Measurements from ENCODE around the gene CNTN4. TPM values are rescaled to one million over a fixed set of nuclear protein-coding genes. Genes with fewer than 3 reads are reported as not detected.

CNTN4 gene
- total RNA-seq, 1 experiment from 2014 or later = 5.7 TPM

DNA sequence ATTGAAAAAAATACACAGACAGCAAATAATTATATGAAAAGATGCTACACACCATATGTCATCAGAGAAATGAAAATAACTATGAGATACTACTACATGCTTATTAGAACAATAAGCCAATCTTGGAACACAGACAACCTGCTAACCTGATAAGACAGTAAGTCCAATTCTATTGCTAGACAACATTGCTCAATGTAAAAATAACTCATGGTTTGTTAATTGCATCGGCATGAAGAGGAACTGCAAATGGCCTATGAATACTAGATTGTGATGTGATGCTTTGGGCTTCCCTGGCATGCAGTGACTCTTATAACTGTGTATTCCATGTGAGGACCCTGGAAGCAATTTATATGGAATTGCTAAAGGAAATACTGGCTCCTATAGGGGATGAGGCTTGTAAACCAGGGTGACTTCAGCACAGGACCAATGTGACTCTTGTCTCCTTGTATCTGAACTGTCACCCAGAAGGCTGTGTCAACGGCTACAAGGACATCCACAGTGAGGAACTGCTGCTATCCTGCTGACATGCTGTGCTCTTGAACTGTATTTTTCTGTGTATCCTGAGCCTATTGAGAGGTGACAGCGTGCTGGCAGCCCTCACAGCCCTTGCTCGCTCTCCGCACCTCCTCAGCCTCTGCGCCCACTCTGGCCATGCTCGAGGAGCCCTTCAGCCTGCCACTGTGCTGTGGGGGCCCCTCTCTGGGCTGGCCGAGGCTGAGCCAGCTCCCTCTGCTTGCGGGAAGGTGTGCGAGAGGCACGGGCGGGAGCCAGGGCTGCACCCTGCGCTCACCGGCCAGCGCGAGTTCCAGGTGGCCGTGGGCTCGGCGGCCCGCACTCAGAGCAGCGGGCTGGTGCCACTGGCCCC, 385.7 kb downstream of the CNTN4 start:
- POLR2A ChIA-PET (ENCODE audit: low non-redundant PET) = no interaction called here
- intact Hi-C loops (cut with micrococcal nuclease; ENCODE audit: unreplicated experiment) = no loop called here
- Histone ChIP-seq H3K36me3 (ENCODE audit: insufficient read depth, low read length, poor library complexity, severe bottlenecking) (no peaks in the 10 kb centered on the region), H3K27ac (ENCODE audit: low read depth, low read length, poor library complexity, severe bottlenecking) (no peak overlapping the region), H3K27me3 (replicated peaks; ENCODE audit: insufficient read depth, low read depth, low read length, poor library complexity) (no peaks in the 10 kb centered on the region), H3K4me3 (ENCODE audit: low read depth, low read length, poor library complexity, severe bottlenecking) (no peak overlapping the region), H3K9me3 (ENCODE audit: low read depth, low read length, poor library complexity, severe bottlenecking) (peaks cover 7% of the 10 kb centered on the region), H3K4me1 (ENCODE audit: insufficient read depth, low read length, poor library complexity, severe bottlenecking) (no peaks in the 10 kb centered on the region)
- CTCF ChIA-PET = no interaction called here
- BruUV-seq (replicated peaks) = no TSS peak
- TF ChIP-seq, protein P1, sequence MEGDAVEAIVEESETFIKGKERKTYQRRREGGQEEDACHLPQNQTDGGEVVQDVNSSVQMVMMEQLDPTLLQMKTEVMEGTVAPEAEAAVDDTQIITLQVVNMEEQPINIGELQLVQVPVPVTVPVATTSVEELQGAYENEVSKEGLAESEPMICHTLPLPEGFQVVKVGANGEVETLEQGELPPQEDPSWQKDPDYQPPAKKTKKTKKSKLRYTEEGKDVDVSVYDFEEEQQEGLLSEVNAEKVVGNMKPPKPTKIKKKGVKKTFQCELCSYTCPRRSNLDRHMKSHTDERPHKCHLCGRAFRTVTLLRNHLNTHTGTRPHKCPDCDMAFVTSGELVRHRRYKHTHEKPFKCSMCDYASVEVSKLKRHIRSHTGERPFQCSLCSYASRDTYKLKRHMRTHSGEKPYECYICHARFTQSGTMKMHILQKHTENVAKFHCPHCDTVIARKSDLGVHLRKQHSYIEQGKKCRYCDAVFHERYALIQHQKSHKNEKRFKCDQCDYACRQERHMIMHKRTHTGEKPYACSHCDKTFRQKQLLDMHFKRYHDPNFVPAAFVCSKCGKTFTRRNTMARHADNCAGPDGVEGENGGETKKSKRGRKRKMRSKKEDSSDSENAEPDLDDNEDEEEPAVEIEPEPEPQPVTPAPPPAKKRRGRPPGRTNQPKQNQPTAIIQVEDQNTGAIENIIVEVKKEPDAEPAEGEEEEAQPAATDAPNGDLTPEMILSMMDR (conservative IDR thresholded peaks at IDR 0.05; ENCODE audit: low read depth, low read length) = no peak
- no peak for TF ChIP-seq EZH2 (IDR thresholded peaks at IDR 0.05; ENCODE audit: borderline replicate concordance, low read depth, low read length, poor library complexity, severe bottlenecking)
- DNase-seq (ENCODE audit: low spot score) = no peak

DNA sequence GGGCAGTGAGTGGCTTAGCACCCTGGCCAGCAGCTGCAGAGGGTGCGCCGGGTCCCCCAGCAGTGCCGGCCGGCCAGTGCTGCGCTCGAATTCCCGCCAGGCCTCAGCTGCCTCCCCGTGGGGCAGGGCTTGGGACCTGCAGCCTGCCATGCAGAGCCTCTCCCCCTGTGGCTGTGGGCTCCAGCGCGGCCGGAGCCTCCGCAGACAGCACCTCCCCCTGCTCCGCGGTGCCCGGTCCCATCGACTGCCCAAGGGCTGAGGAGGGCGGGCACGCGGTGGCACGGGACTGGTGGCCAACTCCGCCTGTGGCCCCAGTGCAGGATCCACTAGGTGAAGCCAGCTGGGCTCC, 386.3 kb downstream of the CNTN4 start:
- Histone ChIP-seq H3K27ac (ENCODE audit: low read depth, low read length, poor library complexity, severe bottlenecking) (no peak overlapping the region), H3K36me3 (ENCODE audit: insufficient read depth, low read length, poor library complexity, severe bottlenecking) (no peaks in the 10 kb centered on the region), H3K9me3 (ENCODE audit: low read depth, low read length, poor library complexity, severe bottlenecking) (peaks cover 7% of the 10 kb centered on the region), H3K4me3 (ENCODE audit: low read depth, low read length, poor library complexity, severe bottlenecking) (no peak overlapping the region), H3K27me3 (replicated peaks; ENCODE audit: insufficient read depth, low read depth, low read length, poor library complexity) (no peaks in the 10 kb centered on the region), H3K4me1 (ENCODE audit: insufficient read depth, low read length, poor library complexity, severe bottlenecking) (no peaks in the 10 kb centered on the region)
- intact Hi-C loops (cut with micrococcal nuclease; ENCODE audit: unreplicated experiment) = no loop called here
- CTCF ChIA-PET = no interaction called here
- BruUV-seq (replicated peaks) = no TSS peak
- TF ChIP-seq, protein P1 (conservative IDR thresholded peaks at IDR 0.05; ENCODE audit: low read depth, low read length) = no peak
- TF ChIP-seq EZH2 (IDR thresholded peaks at IDR 0.05; ENCODE audit: borderline replicate concordance, low read depth, low read length, poor library complexity, severe bottlenecking) = no peak
- DNase-seq (ENCODE audit: low spot score) = no peak
- POLR2A ChIA-PET (ENCODE audit: low non-redundant PET) = no interaction called here

GRCh38 chr3:2495746-2496145, 397.1 kb downstream of the CNTN4 start:
- no peak for DNase-seq (ENCODE audit: low spot score)
- no peak overlapping the region for H3K27ac ChIP-seq (ENCODE audit: low read depth, low read length, poor library complexity, severe bottlenecking)
- intact Hi-C loops (cut with micrococcal nuclease; ENCODE audit: unreplicated experiment) = no loop called here
- H3K27me3 ChIP-seq (replicated peaks; ENCODE audit: insufficient read depth, low read depth, low read length, poor library complexity) = no peaks in the 10 kb centered on the region
- TF ChIP-seq EZH2 (IDR thresholded peaks at IDR 0.05; ENCODE audit: borderline replicate concordance, low read depth, low read length, poor library complexity, severe bottlenecking) = no peak
- TF ChIP-seq, protein P1 (conservative IDR thresholded peaks at IDR 0.05; ENCODE audit: low read depth, low read length) = no peak
- ChIA-PET CTCF (no interaction called here), POLR2A (ENCODE audit: low non-redundant PET) (no interaction called here)
- no TSS peak for BruUV-seq (replicated peaks)
- no peaks in the 10 kb centered on the region for H3K36me3 ChIP-seq (ENCODE audit: insufficient read depth, low read length, poor library complexity, severe bottlenecking)
- H3K4me3 ChIP-seq (ENCODE audit: low read depth, low read length, poor library complexity, severe bottlenecking) = no peak overlapping the region
- H3K4me1 ChIP-seq (ENCODE audit: insufficient read depth, low read length, poor library complexity, severe bottlenecking) = no peaks in the 10 kb centered on the region
- H3K9me3 ChIP-seq (ENCODE audit: low read depth, low read length, poor library complexity, severe bottlenecking) = no peaks in the 10 kb centered on the region

Data from A673 (cell line).